Measurements from ENCODE around the gene IQSEC2.

Gene IQSEC2

DNA sequence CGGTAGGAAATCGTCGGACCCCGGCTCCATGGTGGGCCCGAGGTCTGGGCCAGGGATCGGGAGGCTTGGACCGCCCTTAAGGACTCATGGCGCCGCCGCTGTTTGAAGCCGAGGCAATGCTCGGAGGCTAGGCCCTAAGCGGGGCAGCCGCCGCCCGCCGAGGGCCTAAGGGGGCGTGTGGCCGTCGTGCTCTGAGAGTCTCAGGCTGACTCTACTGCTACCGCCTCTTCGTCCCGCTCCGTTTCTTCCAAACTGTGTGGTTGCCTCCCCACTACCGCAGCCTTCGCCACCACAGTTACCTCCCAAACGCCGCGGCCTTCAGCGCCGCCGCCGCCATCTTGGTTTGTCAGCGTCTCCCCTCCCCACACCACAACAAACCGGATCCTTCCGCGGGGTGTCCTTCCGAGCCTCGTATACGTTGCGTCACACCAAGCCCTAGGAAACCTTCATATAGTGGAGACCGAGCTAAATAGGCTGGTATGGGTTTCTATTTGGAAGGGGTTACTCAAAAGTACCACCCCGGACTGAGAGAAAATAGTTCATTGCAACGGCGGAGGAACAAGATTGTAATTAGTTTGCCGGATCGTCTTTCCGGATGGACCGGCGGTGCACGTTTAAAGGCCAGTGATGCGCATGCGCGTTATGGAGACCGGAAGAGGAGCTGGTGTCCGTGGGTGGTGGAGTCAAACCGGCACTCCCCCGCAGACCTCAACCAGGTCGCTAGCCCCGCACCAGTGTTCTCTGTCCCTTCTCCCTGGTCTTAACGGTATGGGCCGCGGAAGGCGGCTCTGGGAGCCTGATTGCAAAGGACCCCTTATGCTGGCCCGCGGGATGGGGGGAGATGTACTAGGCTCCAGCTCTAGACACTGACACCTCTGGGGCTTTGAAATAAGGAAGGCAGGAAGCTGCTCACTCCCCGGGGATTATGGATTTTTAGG, 56.3 kb downstream of the IQSEC2 start, which contains the start of gene KDM5C:
Gene KDM5C (minus strand): TSS at position 348 of the 938 bp plus-strand sequence. CDS start 318 bp downstream, at position 30.
- Histone ChIP-seq H3K27ac (peak within 1 kb of the TSS; percentile 90), H3K9me3 (no peaks in the 10 kb centered on the region), H3K4me3 (ENCODE audit: low read depth in 1 of 2, low read length in 1 of 2) (peak within 1 kb of the TSS; percentile 69 to 96), H3K27me3 (no peaks in the 10 kb centered on the region), H3K4me1 (ENCODE audit: control insufficient read depth in 1 of 2, insufficient read depth in 1 of 2, low read depth in 1 of 2, low read length in 1 of 2) (peaks cover 37 to 49% of the 10 kb centered on the region in 2 experiments), H3K36me3 (peaks cover 8% of the 10 kb centered on the region)
- TF ChIP-seq, protein P1, sequence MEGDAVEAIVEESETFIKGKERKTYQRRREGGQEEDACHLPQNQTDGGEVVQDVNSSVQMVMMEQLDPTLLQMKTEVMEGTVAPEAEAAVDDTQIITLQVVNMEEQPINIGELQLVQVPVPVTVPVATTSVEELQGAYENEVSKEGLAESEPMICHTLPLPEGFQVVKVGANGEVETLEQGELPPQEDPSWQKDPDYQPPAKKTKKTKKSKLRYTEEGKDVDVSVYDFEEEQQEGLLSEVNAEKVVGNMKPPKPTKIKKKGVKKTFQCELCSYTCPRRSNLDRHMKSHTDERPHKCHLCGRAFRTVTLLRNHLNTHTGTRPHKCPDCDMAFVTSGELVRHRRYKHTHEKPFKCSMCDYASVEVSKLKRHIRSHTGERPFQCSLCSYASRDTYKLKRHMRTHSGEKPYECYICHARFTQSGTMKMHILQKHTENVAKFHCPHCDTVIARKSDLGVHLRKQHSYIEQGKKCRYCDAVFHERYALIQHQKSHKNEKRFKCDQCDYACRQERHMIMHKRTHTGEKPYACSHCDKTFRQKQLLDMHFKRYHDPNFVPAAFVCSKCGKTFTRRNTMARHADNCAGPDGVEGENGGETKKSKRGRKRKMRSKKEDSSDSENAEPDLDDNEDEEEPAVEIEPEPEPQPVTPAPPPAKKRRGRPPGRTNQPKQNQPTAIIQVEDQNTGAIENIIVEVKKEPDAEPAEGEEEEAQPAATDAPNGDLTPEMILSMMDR (IDR thresholded peaks at IDR 0.05): no peak

DNA sequence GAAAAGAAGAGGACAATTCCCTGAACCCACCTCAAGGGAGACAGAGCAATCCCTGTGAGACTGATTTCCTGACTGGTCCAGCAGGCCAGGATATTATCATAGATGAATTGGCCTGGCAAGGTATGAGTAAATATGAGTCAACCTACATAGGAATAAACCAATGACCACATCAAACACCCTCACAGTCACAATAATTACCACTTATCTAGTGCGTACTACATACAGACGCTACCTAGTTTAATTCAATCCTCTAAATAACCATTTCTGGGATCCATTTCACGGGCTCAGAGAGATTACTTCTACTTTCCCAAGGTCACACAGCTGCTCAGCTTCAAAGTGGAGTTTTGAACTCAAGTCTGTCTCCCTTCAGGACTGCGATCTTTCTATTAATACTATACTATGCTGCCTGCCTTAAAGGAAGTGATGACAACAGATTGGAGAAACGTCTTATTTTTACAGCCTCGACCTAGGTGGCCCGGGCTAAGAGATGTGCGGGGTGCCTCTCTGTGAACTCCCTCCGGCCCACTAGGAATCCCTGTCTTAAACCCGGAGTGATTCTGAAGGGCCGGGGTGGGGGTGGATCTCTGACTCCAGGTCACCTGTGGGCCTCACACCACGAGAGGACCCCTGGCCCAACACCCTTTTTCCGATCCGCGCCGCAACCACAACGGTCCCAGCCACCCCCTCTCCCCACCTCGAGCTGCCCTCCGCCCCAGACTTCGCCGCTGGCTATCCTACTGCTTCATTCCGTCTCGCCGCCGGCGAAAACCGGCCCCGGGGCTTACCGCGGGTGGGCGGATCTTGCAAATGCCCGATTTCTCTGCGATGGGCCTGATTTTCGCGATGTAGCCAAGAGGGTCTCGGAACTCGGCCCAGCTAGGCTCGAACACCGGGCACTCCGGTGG, 57.2 kb downstream of the IQSEC2 start:
- Histone ChIP-seq H3K4me3 (ENCODE audit: low read depth in 1 of 2, low read length in 1 of 2) (peak overlapping the region; percentile 69 to 96), H3K36me3 (peaks cover 15% of the 10 kb centered on the region), H3K9me3 (no peaks in the 10 kb centered on the region), H3K27ac (peak overlapping the region; percentile 90), H3K27me3 (no peaks in the 10 kb centered on the region), H3K4me1 (ENCODE audit: control insufficient read depth in 1 of 2, insufficient read depth in 1 of 2, low read depth in 1 of 2, low read length in 1 of 2) (peaks cover 37 to 49% of the 10 kb centered on the region in 2 experiments)
- TF ChIP-seq, protein P1 (IDR thresholded peaks at IDR 0.05): no peak

DNA sequence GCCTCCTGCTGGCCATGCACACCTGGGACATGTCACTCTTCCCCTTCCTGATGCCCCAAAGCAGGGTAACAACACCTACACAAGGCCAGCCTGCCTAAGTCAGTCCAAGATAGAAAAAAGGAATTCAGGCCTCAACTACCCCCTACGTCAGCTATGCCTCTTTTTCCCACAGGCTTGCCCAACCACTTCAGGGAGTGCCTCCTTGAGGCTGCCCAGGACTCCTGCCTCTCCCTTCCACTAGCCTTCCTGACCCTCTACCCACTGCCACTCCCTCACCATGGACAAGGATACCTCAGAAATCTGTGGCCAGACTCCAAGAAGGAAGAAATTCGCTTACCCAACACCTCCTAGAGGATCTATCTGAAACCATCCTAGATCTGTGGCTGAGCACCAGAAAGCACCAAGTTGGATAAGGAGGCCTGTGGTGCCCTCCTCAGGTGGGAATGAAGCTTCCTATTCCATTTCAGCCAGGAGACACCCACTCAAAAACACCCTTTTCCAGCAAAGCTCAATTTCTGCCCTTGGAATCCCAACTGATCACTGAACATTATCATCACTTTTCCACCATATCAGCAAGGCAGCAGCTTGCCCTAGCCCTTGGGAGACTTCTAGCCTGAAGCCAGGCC, 58.2 kb downstream of the IQSEC2 start:
- TF ChIP-seq, protein P1 (IDR thresholded peaks at IDR 0.05): no peak
- peaks cover 37 to 49% of the 10 kb centered on the region in 2 experiments for H3K4me1 ChIP-seq (ENCODE audit: control insufficient read depth in 1 of 2, insufficient read depth in 1 of 2, low read depth in 1 of 2, low read length in 1 of 2)
- H3K27me3 ChIP-seq: no peaks in the 10 kb centered on the region
- no peak overlapping the region for H3K27ac ChIP-seq
- peaks cover 25% of the 10 kb centered on the region for H3K36me3 ChIP-seq
- peak overlapping the region; percentile 69 to 96 for H3K4me3 ChIP-seq (ENCODE audit: low read depth in 1 of 2, low read length in 1 of 2)
- no peaks in the 10 kb centered on the region for H3K9me3 ChIP-seq

Data from neutrophil (primary cell).